HG03064 (cell line): Measurements from ENCODE around the gene DOK7.

ENCODE experiments used
- ATAC-seq: cut with Tn5 transposase; IDR thresholded peaks from one replicate; pipeline ENCODE4 v1.9.1; 2021; ENCODE audit warnings: low read depth; ENCODE audit not compliant: unreplicated experiment

DOK7 gene

DNA sequence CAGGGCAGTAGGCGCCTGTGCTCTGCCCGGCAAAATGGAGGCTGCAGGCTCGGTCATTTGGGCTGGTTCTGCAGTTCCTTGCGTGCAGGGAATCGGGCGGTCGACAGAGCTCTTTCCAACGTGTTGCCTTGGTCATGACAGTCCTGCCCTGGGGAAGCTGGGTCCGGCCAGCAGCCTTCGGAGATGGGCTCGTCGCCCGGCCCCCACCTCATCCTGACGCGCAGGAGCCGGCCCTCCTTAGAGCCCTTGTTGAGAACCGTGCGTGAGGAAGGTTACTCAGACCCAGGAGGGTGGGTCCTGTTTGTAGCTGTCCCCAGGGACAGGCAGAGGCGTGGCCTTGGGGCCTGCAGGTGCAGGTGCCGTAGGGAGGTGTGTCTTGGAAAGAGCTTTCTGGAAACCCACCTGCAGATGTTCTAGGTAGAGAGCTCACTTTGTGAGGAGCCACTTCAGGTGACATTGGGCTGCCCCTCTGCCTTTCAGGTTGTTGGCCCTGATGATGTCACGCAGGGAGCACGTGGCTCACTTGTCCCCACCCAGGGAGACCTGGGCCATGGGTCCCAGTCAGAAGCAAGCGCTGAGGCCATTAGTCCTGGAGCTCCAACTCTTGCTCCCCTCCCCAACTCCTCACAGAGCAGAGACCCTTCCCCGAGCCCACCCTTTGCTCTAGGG lies 36.5 kb upstream of the DOK7 start:
- ATAC-seq: no peak

DNA sequence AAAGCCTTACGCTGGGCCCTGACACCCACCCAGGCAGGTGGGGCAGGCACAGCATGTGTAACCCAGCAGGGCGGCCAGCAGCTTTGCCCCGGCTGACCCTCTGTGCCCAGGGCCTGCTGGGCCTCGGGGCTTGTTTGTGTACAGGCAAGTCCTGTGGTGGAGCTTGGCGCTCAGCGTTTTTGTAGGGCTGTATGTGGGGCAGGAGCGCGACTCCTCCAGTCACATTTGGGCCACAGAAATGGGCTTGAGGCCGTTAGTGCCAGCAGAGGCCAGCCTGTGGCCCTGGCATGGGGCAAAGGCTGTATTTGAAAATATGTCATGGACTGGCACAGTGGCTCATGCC lies 36.0 kb upstream of the DOK7 start:
- no peak for ATAC-seq

DNA sequence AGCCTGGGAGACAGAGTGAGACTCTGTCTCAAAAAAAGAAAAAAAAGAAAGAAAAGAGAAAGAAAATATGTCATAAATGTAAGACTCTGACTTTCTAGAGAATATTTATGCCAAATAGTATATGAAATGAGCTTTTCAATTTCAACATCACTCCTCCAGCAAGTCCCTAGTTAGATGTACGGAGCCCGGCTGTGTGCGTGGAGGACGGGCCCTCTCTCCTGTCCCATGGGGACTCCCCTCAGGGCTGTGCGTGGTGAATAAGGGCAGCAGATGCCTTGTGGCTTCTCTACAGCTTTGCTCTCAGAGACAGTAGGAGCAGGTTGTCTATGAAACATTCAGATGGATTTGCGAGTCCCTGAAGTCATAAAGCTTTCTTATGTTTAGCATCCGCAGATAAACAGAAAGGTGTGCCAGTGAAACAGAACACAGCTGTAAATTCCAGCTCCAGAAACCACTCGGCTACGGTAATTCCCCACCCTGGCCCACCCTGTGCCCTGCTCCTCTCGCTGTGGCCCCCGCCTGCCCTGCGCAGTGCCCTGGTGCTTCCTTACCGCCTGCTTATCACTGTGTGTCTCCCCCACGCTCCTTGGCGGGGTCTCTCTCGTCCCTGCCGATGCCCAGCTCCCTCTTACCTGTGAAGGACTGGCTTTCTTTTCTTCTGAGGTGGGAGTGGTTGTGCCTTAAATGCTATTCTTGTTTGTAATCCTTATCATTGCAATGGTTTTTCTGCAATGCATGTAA lies 35.2 kb upstream of the DOK7 start:
- ATAC-seq: no peak

DNA sequence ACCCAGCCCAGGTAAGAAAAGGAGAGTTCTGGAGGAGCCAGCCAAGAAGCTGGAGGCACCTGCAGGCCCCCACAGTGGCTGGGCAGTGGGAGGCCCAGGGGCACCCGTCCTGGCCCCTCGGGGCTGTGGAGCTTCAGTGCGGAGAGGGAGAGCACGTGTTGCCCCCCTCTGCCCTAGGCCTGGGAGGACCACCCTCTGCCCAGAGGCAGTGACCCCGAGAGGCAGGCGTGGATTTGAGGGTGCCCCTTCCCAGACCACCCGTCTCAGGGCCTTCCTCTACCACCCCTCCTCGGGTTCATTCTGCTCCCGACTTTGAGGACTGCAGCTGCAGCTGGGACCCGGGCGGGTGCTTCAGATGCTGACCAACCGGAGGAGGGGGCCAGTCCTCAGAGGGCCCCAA lies 33.5 kb upstream of the DOK7 start:
- ATAC-seq: no peak

DNA sequence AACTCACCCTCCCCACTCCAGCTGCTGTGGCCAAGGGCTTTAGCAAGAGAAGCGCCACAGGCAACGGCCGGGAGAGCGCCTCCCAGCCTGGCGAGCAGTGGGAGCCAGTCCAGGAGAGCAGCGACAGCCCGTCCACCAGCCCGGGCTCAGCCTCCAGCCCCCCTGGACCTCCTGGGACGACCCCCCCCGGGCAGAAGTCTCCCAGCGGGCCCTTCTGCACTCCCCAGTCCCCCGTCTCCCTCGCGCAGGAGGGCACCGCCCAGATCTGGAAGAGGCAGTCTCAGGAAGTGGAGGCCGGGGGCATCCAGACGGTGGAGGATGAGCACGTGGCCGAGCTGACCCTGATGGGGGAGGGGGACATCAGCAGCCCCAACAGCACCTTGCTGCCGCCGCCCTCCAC lies 32.6 kb upstream of the DOK7 start:
- no peak for ATAC-seq

DNA sequence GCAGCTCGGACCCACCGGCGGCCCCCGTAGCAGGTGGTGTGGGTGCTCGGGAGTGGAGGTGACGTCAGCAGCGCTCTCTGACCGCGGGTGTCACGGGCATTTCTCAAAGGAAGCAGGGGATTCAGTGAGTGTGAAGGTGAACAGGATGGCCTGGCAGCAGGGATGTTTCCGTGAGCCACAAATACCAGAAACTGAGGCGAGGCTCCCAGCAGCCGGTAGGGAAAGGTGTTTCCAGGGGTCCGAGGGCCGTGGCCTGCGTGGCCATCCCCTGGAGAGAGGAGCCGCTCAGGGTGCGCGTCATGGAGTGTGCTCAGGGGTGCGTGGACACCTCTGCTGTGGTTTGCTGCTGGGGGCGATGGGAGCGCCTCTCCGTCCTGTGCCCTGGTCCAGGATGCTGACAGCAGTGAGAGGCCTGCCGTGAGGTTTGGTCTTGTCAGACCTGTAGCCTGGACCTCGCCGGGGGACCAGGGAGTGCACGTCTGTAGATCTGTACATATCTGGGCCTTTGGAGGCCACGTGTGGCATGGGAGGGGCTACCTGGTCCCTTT lies 31.6 kb upstream of the DOK7 start:
- ATAC-seq: no peak

DNA sequence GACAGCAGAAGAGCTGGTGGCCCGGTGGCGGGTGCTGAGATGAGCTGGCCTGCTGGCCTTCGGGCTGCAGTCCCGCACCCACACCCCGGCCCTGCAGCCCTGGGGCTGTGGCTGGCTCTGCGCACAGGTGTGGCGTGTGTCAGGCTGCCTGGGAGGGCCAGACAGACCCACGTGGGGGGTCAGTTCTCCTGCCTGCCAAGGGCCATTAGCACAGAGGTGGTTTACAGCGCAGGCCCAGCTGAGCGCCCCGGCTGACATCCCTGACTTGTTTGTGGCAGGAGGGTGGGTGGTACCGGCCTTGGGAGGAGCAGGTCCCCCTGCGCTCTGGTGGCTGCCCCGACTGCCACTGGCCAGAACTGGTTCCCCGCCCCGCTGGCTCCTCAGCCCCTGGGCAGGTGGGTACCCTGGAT lies 30.7 kb upstream of the DOK7 start:
- no peak for ATAC-seq

DNA sequence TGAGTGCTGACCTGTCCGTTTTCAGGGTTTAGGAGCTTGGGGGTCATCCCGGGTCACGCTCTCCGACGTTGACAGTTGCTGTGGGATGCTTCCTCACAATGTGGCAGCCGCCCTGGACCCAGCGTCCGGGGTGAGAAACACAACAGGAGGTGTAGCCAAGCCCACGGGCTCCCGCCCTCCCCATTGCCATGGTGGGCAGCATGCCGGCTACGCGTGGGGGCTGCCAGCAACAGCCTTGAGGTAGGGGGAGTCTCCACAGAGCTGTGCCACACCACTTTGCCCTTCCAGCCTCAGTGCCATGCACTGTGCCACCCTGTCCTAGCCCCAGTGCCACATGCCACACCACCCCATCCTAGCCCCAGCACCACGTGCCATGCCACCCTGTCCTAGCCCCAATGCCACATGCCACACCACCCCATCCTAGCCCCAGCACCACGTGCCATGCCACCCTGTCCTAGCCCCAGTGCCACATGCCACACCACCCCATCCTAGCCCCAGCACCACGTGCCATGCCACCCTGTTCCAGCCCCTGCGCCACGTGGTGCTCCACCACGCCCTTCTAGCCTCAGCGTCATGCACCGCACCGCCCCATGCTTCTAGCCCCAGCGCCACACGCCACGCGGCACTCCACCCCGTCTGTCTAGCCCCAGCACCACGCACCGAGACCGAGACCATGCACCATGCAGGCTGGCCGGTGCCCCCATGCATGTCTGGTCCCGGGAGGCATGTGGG lies 29.8 kb upstream of the DOK7 start:
- no peak for ATAC-seq

DNA sequence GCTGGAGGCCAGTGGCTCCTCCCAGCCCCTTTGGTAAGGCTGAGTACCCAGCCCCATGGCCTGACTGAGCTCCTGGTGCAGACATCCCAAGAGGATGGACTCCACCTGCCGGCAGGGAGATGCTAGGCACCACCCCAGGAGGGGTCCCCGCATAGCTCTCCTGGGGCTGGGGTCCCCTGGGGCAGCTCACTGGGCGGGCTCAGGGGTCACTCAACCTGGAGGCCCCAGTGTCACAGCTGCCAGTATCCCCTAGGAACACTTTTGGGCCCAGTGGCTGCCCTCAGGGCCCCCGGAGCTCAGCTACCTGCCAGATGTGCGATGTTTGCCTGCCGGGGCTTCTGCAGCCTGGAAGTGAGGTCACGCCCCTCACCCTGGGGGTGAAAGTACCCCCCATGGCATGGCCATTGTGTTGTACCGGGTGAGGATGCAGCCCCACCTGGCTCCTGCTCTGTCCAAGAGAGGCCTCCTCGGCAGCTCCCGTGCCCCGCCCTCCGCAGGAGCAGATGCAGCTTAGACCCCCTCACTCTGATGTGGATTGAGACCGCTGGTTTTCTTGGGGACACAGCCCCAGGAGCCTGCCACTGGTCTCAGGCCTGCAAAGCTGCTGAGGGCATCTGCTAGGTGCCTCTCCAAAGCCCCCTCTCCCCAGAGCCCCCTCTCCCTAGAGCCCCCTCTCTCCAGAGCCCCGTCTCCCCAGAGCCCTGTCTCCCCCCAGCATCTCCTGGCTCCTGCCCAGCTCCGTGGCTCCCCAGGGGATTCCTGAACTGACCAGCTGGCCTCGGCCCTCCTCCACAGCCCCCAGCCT lies 28.0 kb upstream of the DOK7 start:
- ATAC-seq: no peak

DNA sequence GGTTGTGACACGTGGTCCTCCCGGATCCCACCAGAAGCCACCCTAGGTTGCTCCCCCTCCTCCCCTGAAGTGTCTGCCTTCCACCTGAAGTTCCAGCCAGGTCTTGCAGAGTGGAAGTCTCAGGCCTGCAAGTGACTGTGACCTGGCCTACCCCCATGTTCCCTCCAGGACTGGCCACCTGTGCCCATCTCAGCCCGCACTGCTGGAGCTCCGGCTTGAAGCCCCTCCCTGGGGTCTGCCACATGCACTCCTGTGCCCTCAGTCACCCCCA lies 27.5 kb upstream of the DOK7 start:
- no peak for ATAC-seq

DNA sequence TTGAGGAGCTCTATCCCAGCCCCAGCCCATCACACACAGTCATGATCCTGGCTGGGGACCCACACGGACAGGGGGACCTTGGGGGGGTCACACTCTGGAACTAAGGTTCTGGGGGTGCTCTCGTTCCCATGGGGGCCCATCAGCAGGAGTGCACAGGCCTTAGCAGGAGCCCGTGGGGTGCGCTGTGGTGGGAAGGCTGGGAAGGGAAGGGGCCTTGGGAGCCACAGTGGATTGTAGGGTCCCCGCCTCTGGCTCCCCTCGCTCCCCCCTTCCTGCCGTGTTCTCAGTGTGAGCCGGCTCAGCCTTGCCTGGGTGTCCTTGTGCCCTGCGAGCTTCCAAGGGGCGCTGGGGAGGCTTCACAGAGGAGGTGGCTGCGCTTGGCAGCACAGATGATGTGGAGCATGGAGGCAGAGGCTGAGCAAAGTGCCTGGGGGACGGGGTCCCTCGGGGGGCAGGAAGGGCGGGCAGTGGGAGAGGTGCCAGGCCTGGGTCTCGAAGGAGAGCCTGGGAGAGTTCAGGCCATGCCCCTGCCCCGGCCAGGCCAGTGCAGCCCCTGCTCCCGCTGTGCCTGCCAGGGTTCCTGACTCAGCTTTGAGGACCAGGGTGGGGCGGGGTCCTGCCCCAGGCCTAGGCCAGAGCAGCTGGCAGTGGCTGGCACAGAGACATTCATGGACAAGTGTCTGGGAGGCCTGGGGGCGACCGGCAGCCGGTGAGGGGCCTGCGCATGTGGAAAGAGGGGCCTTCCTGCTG lies 26.9 kb upstream of the DOK7 start:
- no peak for ATAC-seq

DNA sequence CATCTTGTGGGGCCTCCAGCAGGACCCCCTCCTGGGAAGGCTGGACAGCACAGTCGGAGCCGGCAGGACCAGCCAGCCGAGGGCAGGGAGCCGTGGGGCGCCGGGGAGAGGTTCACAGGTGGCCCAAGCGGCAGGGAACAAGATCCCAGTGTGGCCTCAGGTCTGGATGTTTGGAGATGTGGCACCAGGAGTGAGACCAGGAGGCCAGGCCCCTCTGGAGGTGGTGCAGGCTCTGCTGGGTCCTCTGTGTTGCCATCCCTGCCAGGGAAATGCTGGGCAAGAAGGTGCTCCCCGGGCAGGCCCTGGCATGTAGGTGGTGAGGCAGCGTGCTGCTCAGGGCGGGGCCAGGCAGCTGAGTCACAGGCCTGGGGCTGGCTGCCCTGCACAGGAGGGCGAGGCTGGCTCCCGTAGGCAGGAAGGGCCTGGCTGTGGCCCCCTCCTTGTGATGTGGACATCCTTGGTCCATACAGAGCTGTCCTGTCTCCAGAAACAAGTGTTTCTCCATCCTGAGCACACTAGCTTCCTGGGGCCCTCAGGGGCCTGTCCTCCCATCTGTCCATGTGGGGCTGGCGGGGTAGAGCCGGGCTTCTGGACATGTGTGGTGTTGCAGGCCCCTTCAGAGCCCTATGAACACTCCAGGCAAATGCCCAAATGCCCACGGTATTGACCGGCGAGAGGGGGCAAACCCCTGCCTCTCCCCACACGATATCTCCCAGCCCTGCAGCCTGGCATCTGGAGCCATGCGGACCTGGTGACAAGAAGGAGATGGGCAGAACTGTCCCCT lies 26.1 kb upstream of the DOK7 start:
- no peak for ATAC-seq

DNA sequence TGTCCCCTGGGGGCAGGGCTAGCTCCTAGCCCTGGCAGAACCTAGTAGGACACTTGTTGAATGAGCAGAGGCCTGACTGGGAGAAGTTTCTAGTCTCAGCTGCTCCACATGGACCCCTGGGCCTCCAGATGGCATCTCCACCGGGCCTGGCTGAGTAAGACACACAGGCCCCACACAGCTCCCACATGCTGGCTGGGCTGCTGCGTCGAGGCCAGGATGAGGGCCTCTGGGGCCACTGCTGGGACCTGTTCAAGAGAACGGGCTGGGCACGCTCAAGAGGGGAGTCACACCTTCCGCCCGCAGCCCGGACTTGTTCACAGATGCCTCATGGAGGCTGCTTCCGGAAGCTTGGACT lies 25.5 kb upstream of the DOK7 start:
- ATAC-seq: no peak

DNA sequence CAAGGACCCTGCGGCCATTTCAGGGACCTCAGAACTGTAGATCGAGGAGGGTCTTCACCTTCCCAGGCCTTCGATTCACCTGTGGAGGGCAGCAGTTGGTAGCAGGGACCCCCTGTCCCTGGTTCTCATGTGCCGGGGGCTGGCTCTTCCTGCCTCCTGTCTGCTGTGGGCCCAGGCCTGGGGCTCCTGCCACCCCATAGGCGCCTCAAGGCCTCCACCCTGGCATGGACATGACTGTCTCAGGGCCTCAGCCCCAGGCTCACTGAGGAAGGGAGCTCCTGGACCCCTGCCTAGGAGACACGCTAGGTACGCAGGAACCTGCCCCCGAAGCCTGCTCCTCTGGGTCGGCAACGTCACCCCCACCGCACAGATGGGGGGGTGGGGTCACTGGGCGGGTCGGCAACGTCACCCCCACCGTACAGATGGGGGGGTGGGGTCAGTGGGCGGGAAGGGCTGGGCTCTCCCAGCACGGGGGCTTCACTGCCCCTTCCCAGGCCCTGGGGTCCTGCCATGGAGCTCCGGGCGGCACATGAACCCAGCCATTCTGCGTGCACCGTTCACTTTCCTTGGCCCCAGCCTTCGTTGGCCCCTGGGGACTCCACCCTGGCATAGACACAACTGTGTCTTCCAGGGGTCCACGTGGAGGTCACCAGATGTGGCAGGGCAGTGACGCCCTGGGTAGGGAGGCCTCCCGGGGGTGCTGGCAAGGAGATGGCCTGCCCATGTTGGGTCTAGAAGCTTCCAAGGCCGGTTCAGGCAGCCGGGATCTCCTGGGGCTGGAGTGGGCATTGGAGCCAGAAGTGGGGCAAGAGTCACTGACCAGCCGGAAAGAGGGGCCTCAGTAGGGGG lies 24.9 kb upstream of the DOK7 start:
- ATAC-seq: no peak

DNA sequence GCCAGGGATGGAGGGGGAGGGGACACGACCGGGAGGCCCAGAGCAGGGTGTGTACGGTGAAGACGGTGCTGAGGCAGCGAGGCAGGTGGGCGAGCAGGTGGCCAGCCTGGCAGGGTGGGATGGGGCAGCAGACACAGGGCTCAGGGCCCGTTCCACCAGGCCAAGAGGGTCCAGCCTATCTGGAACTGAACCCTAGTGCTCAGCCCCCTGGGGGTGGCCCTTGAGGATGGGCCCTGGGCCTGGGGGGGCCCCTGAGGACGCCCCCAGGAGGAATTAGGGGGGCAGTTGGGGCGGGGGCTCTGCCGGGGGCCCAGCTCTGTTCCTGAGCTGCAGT lies 24.3 kb upstream of the DOK7 start:
- ATAC-seq: no peak

DNA sequence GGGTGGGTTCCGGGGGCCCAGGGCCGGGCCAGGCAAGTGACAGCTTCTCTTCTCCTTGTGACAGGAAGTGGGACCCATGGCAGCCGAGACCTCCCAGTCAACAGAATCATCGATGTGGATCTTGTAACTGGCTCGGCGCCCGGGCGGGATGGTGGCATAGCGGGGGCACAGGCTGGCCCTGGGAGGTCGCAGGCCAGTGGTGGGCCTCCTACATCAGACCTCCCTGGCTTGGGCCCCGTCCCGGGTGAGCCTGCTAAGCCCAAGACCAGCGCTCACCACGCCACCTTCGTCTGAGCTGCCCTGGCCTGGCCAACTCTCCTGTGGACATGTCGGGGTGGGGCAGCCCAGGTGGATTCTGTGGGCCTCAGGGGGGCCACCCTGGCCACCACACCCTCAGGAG lies 23.7 kb upstream of the DOK7 start:
- ATAC-seq: no peak

DNA sequence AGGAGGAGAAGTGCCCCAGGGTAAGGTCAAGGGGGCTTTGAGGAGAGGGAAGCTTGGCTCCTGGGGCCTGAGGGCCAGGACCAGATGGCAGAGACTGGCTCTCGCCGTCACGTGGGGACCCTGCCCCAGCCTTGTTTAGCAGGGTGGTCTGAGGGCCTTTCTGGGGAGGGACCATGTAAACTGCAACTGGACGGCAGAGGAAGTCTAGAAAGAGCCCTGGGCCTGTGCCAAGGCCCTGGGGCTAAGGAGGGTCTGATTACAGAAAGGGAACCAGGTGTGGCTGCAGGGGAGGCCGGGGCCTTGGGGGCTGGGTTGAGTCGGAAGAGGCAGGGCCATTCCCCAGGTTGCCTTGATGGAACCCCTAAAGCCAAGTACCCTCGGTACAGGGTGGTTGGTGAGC lies 23.1 kb upstream of the DOK7 start:
- no peak for ATAC-seq

DNA sequence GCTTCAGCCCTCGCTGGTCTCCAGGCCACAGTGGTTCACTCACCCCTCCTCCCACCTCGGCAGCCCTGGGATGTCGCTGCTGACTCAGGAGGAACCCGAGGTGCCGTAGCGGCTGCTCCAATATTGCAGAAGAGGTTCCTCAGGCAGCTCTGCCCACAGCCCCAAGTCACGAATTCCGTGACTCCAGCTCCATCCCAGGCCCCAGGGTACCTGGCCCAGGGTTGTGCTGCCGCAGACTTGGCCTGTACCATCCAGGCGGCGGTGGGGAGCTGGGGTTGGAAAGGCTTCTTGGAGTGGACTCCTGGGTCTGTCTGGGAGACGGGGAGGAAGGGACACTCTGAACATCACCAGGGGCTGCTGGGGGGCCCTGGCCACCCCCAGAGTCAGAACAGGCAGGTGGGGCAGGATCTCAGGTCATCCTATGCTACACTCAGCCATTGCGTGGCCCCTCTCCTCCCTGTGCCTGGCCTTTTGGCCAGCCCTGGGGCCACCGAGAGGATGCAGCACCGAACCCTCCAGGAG lies 22.1 kb upstream of the DOK7 start:
- ATAC-seq: no peak
